C4-2B (cell line): ENCODE data around the gene MPZL2.

Source experiments
- H3K27ac ChIP-seq: fragments of 450-650 bp; 2 replicates; pipeline ENCODE4 v1.5.1; 2017
- CTCF ChIP-seq: fragments of 450-650 bp; conservative IDR thresholded peaks from 2 replicates; pipeline ENCODE4 v1.5.1; 2017; ENCODE audit warnings: mild to moderate bottlenecking
- ZFX ChIP-seq: fragments of 450-650 bp; IDR thresholded peaks from 2 replicates; pipeline ENCODE4 v1.6.1; 2017

MPZL2 gene

DNA sequence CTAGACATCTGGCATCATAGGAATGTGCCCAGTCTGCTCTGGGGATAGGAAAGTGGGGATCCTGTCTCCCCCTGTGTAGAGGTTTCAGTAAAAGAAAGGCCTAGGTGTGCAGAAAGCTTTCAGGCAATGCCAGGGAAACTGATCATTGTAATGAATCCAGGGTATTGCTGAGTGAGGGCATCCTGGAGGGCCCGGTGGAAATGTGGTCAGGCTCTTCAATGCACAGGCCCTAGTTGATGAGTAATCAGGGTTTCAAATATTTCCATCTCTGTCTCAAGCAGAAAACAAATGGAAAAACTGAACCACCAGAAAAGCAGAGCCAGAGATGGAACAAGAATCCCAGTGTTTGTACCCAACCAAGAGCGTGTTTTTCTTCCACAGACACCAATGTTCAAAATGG, 42.5 kb upstream of the MPZL2 start:
- no peak for TF ChIP-seq CTCF
- no peak for TF ChIP-seq ZFX
- H3K27ac ChIP-seq, result no peak overlapping the region

DNA sequence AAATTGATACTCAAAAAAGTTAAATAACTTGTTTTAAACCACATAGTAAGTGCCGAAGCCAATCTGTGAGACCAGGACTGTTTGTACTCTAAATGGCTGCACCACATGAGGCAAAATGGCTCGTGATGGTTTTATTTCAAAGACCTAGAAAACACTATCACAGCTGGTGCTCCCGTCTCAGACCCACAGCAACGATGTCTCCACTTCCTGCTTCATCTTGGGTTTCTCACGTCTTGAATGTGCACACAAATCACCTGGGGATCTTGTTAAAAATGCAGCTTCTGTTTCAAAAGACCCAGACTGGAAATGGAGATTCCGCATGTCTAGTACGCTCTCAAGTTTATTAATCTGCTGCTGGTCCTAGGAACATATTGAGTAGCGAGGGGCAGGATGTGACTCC, 41.6 kb upstream of the MPZL2 start:
- no peak overlapping the region for H3K27ac ChIP-seq
- TF ChIP-seq ZFX (no peak), CTCF (no peak)

- H3K27ac ChIP-seq, result no peak within 1 kb of the TSS
- no peak for TF ChIP-seq ZFX
- no peak for TF ChIP-seq CTCF
Observed at GRCh38 chr11:118304568-118305248, 40.6 kb upstream of the MPZL2 start, which contains the start of gene CD3E. Gene CD3E, plus strand, starts transcription at chr11:118304730. Its CDS starts 223 bp downstream, at chr11:118304953.

DNA sequence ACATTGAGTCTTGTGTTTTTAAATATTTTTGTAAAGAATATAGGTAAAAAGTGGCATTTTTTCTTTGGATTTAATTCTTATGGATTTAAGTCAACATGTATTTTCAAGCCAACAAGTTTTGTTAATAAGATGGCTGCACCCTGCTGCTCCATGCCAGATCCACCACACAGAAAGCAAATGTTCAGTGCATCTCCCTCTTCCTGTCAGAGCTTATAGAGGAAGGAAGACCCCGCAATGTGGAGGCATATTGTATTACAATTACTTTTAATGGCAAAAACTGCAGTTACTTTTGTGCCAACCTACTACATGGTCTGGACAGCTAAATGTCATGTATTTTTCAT, 40.1 kb upstream of the MPZL2 start:
- no peak for TF ChIP-seq ZFX
- no peak for TF ChIP-seq CTCF
- H3K27ac ChIP-seq, result no peak overlapping the region

- TF ChIP-seq ZFX (no peak), CTCF (no peak)
- no peak overlapping the region for H3K27ac ChIP-seq
Observed at GRCh38 chr11:118301600-118302195, 37.6 kb upstream of the MPZL2 start.

DNA sequence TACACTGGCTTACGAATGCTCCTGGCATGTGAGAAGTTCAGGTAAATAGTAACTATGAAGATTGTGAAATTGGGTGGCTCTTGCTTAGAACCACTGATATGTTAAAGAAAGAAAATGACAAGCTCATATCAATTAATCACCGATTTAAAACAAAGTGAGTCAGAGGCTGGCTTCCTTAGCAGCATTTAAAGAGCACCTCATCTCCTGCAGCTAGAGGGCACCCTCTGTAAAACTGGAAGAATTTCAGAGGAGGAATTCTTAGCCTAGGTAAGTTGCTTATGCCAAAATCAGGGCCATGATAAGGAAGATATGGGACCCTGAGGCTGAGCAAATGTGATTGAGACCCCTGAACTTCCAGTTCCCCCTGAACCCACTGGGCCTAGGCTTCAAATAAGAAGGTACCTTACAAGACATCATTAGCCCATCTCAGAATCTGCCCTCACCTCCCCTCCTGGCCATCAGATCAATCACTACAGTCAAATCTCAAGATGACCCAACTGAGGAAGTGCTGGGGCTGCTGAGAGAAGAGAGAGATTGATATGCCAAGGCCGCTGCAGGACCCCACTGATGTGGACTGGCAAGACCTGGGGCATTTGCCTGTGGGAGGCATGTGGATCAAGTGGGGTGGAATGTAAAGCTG, 31.8 kb upstream of the MPZL2 start:
- H3K27ac ChIP-seq, result no peak overlapping the region

More for the DNA sequence above, 31.8 kb upstream of the MPZL2 start:
- peak; percentile 78 for TF ChIP-seq CTCF
- no peak for TF ChIP-seq ZFX
